ENCODE data around the gene LSM14A.
"Not testable (repeated sequence)": the region's sequence is repeated elsewhere in the genome, so short reads cannot be mapped to it uniquely, and the experiment has no call there.

Gene LSM14A

DNA sequence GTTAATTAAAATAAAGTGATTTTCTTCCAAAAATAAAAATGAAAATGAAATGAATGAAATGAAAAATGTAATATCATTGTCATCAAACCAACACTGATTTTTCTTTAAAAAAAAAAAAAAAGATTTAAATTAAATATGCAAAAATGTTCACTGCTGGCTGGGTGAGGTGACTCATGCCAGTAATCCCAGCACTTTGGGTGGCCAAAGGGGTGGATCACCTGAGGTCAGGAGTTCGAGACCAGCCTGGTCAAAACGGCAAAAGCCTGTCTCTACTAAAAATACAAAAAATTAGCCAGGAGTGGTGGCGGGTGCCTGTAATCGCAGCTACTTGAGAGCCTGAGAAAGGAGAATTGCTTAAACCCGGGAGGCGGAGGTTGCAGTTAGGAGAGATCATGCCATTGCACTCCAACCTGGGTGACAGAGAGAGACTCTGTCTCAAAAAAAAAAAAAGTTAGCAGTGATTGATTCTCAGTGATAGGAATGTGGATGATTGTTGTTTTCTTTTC lies 44.6 kb upstream of the LSM14A start:
- no peaks in the 10 kb centered on the region for H3F3A ChIP-seq (ENCODE audit: insufficient read depth)
- no peak overlapping the region for H3K9ac ChIP-seq (ENCODE audit: low read length)
- no peaks in the 10 kb centered on the region for H3K36me3 ChIP-seq (ENCODE audit: low read length)
- H3K9me3 ChIP-seq (ENCODE audit: insufficient read depth, low read length): no peaks in the 10 kb centered on the region
- no peak overlapping the region for H3K4me2 ChIP-seq (ENCODE audit: low read depth, low read length, poor library complexity, severe bottlenecking)
- H3K9me2 ChIP-seq (replicated peaks; ENCODE audit: insufficient read depth, low read length): no peaks in the 10 kb centered on the region
- no peak for TF ChIP-seq EZH2phosphoT487 (conservative IDR thresholded peaks at IDR 0.05; ENCODE audit: low read length)
- TF ChIP-seq, protein P1, sequence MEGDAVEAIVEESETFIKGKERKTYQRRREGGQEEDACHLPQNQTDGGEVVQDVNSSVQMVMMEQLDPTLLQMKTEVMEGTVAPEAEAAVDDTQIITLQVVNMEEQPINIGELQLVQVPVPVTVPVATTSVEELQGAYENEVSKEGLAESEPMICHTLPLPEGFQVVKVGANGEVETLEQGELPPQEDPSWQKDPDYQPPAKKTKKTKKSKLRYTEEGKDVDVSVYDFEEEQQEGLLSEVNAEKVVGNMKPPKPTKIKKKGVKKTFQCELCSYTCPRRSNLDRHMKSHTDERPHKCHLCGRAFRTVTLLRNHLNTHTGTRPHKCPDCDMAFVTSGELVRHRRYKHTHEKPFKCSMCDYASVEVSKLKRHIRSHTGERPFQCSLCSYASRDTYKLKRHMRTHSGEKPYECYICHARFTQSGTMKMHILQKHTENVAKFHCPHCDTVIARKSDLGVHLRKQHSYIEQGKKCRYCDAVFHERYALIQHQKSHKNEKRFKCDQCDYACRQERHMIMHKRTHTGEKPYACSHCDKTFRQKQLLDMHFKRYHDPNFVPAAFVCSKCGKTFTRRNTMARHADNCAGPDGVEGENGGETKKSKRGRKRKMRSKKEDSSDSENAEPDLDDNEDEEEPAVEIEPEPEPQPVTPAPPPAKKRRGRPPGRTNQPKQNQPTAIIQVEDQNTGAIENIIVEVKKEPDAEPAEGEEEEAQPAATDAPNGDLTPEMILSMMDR (IDR thresholded peaks at IDR 0.05; ENCODE audit: insufficient read depth, low read length, poor library complexity, severe bottlenecking): no peak
- no peaks in the 10 kb centered on the region for H3K27me3 ChIP-seq (ENCODE audit: low read length)
- no peaks in the 10 kb centered on the region for H3K79me2 ChIP-seq (ENCODE audit: insufficient read depth, low read length)
- no peaks in the 10 kb centered on the region for H4K20me1 ChIP-seq (ENCODE audit: low read depth, low read length)
- no peak overlapping the region for H3K4me3 ChIP-seq (ENCODE audit: insufficient read depth, low read length, poor library complexity, severe bottlenecking)
- no peak overlapping the region for H3K27ac ChIP-seq (ENCODE audit: low read depth, low read length)
- H2AFZ ChIP-seq (ENCODE audit: low read depth, low read length, severe bottlenecking): no peak overlapping the region

DNA sequence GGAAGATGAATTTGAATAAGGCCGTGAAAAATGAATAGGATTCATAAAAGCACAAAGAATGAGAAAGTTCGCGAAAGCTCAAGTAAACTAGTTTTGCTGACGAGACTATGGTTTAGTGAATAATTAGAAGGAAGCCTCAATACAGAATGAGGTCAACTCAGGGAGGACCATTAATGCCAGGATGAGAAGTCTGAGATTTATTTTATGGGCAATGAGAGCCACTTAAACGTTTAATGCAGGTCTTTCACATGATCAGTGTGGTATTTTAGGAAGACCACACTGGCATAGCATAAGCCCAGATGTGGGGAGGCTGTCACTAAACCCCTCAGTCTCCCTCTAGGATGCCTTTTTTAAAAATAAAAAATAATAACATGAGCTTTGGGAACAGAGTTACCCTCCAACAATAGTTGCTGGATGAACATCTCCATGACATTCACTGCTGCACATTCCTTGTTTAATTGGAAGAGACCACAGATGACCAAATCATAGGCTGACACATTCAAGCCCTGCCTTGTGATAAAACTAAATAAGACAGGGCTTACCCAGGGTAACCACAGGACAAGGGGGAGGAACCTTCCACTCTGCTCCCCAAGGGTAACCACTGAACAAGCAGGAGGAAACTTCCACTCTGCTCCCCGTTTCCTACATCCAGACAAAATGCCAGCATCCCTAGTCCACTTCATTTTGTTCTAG lies 43.6 kb upstream of the LSM14A start:
- H2AFZ ChIP-seq (ENCODE audit: low read depth, low read length, severe bottlenecking): no peak overlapping the region
- no peaks in the 10 kb centered on the region for H3F3A ChIP-seq (ENCODE audit: insufficient read depth)
- no peak for TF ChIP-seq EZH2phosphoT487 (conservative IDR thresholded peaks at IDR 0.05; ENCODE audit: low read length)
- TF ChIP-seq, protein P1 (IDR thresholded peaks at IDR 0.05; ENCODE audit: insufficient read depth, low read length, poor library complexity, severe bottlenecking): no peak
- no peaks in the 10 kb centered on the region for H3K79me2 ChIP-seq (ENCODE audit: insufficient read depth, low read length)
- H3K27ac ChIP-seq (ENCODE audit: low read depth, low read length): no peak overlapping the region
- H3K9me2 ChIP-seq (replicated peaks; ENCODE audit: insufficient read depth, low read length): no peaks in the 10 kb centered on the region
- no peak overlapping the region for H3K9ac ChIP-seq (ENCODE audit: low read length)
- no peaks in the 10 kb centered on the region for H4K20me1 ChIP-seq (ENCODE audit: low read depth, low read length)
- H3K27me3 ChIP-seq (ENCODE audit: low read length): no peaks in the 10 kb centered on the region
- no peaks in the 10 kb centered on the region for H3K9me3 ChIP-seq (ENCODE audit: insufficient read depth, low read length)
- no peak overlapping the region for H3K4me3 ChIP-seq (ENCODE audit: insufficient read depth, low read length, poor library complexity, severe bottlenecking)
- H3K4me2 ChIP-seq (ENCODE audit: low read depth, low read length, poor library complexity, severe bottlenecking): no peak overlapping the region
- no peaks in the 10 kb centered on the region for H3K36me3 ChIP-seq (ENCODE audit: low read length)

DNA sequence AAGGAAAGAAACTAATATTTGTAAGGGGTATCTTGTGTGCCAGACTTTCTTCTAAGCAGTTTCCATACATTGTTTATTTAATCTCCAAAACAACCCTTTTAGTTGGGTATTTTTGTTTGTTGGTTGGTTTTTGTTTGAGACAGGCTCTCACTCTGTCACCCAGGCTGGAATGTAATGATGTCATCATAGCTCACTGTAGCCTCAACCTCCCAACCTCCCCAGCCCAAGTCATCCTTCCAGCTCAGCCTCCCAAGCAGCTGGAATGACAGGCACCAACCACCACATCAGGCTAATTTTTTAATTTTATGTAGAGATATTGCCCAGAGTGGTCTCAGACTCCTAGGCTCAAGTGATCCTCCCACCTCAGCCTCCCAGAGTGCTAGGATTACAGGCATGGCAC lies 41.2 kb upstream of the LSM14A start:
- Histone ChIP-seq H3K9me2 (replicated peaks; ENCODE audit: insufficient read depth, low read length) (no peaks in the 10 kb centered on the region), H3K36me3 (ENCODE audit: low read length) (no peaks in the 10 kb centered on the region), H3K79me2 (ENCODE audit: insufficient read depth, low read length) (no peaks in the 10 kb centered on the region), H3K4me3 (ENCODE audit: insufficient read depth, low read length, poor library complexity, severe bottlenecking) (no peak overlapping the region), H3K9me3 (ENCODE audit: insufficient read depth, low read length) (no peaks in the 10 kb centered on the region), H2AFZ (ENCODE audit: low read depth, low read length, severe bottlenecking) (no peak overlapping the region), H3K27me3 (ENCODE audit: low read length) (no peaks in the 10 kb centered on the region), H3K27ac (ENCODE audit: low read depth, low read length) (no peak overlapping the region), H3K4me2 (ENCODE audit: low read depth, low read length, poor library complexity, severe bottlenecking) (no peak overlapping the region), H3K9ac (ENCODE audit: low read length) (no peak overlapping the region), H3F3A (ENCODE audit: insufficient read depth) (no peaks in the 10 kb centered on the region), H4K20me1 (ENCODE audit: low read depth, low read length) (no peaks in the 10 kb centered on the region)
- TF ChIP-seq, protein P1 (IDR thresholded peaks at IDR 0.05; ENCODE audit: insufficient read depth, low read length, poor library complexity, severe bottlenecking): no peak
- TF ChIP-seq EZH2phosphoT487 (conservative IDR thresholded peaks at IDR 0.05; ENCODE audit: low read length): no peak

DNA sequence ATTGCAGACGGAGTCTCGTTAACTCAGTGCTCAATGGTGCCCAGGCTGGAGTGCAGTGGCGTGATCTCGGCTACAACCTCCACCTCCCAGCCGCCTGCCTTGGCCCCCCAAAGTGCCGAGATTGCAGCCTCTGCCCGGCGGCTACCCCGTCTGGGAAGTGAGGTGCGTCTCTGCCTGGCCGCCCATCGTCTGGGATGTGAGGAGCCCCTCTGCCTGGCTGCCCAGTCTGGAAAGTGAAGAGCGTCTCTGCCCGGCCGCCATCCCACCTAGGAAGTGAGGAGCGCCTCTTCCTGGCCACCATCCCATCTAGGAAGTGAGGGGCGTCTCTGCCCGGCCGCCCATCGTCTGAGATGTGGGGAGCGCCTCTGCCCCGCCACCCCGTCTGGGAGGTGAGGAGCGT lies 40.2 kb upstream of the LSM14A start:
- not testable (repeated sequence) for H3K36me3 ChIP-seq (ENCODE audit: low read length); H3K27me3 ChIP-seq (ENCODE audit: low read length); H4K20me1 ChIP-seq (ENCODE audit: low read depth, low read length); H3F3A ChIP-seq (ENCODE audit: insufficient read depth); H3K9ac ChIP-seq (ENCODE audit: low read length); H3K4me3 ChIP-seq (ENCODE audit: insufficient read depth, low read length, poor library complexity, severe bottlenecking); H3K27ac ChIP-seq (ENCODE audit: low read depth, low read length); H3K9me2 ChIP-seq (replicated peaks; ENCODE audit: insufficient read depth, low read length); H3K79me2 ChIP-seq (ENCODE audit: insufficient read depth, low read length); H3K9me3 ChIP-seq (ENCODE audit: insufficient read depth, low read length); H3K4me2 ChIP-seq (ENCODE audit: low read depth, low read length, poor library complexity, severe bottlenecking); H2AFZ ChIP-seq (ENCODE audit: low read depth, low read length, severe bottlenecking)

DNA sequence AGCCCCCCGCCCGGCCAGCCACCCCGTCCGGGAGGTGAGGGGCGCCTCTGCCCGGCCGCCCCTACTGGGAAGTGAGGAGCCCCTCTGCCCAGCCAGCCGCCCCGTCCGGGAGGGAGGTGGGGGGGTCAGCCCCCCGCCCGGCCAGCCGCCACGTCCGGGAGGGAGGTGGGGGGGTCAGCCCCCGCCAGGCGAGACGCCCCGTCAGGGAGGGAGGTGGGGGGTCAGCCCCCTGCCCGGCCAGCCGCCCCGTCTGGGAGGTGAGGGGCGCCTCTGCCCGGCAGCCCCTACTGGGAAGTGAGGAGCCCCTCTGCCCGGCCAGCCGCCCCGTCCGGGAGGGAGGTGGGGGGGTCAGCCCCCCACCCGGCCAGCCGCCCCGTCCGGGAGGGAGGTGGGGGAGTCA lies 39.6 kb upstream of the LSM14A start:
- not testable (repeated sequence) for H3F3A ChIP-seq (ENCODE audit: insufficient read depth); H4K20me1 ChIP-seq (ENCODE audit: low read depth, low read length); H3K27ac ChIP-seq (ENCODE audit: low read depth, low read length); H3K79me2 ChIP-seq (ENCODE audit: insufficient read depth, low read length); H3K9me2 ChIP-seq (replicated peaks; ENCODE audit: insufficient read depth, low read length); H3K4me2 ChIP-seq (ENCODE audit: low read depth, low read length, poor library complexity, severe bottlenecking); H3K9me3 ChIP-seq (ENCODE audit: insufficient read depth, low read length); H3K36me3 ChIP-seq (ENCODE audit: low read length); H3K27me3 ChIP-seq (ENCODE audit: low read length); H3K4me3 ChIP-seq (ENCODE audit: insufficient read depth, low read length, poor library complexity, severe bottlenecking); H3K9ac ChIP-seq (ENCODE audit: low read length); H2AFZ ChIP-seq (ENCODE audit: low read depth, low read length, severe bottlenecking)

All from SU-DHL-6 (cell line).